Measurements from ENCODE around the gene ZNF221.

ZNF221 gene

DNA sequence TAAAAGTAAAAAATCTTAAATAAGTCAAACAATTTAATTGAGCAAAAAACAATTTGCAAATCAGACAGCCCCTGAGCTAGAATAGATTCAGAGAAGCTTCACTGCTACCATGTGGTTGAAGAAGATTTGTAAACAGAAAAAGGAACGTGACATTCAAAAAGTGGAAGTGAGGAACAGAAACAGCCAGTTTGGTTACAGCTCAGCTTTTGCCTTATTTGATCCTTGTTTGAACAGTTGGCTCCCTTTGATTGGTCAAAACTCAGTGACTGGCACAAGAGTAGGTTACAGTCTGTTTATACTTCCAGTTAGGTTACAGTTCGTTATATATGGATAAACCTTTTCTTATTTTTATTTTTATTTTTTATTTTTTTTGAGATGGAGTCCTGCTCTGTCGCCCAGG is 5.8 kb downstream of the ZNF221 start:
- in situ Hi-C loops (cut with MboI; ENCODE audit: low sequenced_read_pairs): no loop called here

DNA sequence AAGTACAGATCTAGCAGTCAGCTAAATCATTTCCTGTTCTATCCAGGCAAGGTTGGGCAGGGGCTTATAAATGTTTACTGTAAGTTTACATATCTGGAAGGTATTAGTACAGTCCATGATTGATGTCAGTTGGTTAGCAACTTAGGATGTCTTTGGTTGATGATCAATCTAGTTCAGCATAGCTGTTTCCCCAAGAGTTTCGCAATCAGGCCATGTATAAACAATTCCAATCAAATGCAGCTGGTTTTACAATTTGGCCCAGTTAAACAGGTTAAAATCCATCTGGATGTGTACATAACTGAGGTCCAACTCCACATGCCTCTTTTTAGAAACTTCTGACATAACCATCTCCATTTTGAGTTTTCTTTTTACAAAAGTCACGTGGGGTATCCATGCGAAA is 6.9 kb downstream of the ZNF221 start:
- in situ Hi-C loops (cut with MboI; ENCODE audit: low sequenced_read_pairs): no loop called here

DNA sequence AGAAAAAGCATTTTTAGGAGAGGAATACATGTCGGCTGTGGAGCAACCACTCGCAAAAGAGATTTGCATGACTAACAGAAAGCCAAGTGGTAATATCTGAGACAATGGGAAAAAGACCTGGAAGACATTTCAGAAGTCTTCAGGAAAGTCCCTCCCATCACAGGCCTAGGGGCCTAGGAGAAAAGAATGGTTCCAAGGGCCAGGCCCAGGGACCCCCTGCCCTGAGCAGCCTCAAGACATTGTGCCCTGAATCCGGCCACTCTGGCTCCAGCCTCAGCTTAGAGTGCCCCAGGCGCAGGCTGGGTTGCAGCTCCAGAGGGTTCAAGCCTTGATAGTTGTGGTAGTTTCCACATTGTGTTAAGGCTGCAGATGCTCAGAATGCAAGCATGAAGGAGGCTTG is 9.4 kb downstream of the ZNF221 start:
- in situ Hi-C loops (cut with MboI; ENCODE audit: low sequenced_read_pairs): no loop called here

DNA sequence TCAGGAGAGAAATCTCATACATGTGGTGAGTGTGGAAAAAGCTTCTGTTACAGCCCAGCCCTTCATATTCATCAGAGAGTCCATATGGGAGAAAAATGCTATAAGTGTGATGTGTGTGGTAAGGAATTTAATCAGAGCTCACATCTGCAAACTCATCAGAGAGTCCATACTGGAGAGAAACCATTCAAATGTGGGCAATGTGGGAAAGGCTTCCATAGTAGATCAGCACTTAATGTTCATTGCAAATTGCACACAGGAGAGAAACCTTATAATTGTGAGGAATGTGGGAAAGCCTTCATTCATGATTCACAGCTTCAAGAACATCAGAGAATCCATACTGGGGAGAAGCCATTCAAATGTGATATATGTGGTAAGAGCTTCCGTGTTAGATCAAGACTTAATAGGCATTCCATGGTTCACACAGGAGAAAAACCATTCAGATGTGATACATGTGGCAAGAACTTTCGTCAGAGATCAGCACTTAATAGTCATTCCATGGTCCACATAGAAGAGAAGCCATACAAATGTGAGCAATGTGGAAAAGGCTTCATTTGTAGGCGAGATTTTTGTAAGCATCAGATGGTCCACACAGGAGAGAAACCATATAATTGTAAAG is 15.2 kb downstream of the ZNF221 start:
- in situ Hi-C loops (cut with MboI; ENCODE audit: low sequenced_read_pairs): no loop called here

DNA sequence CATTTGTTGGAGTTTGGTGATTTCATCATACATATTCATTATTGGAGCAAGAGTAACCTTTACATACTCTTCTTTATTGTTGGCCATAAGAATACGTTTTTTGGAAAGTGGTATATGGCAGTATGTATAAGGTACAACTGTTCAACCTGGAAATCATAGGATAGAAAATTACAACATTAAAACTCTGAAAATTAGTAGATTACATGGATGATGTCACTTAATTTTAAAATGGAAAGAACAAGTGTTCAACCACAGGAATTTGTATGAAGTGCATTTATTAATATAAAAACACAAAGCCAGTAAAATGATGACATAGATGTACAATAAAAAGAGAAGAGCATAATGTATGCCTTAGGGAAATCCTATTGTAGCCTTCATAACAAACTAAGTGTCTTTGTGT is 25.7 kb downstream of the ZNF221 start:
- in situ Hi-C loops (cut with MboI; ENCODE audit: low sequenced_read_pairs): no loop called here

DNA sequence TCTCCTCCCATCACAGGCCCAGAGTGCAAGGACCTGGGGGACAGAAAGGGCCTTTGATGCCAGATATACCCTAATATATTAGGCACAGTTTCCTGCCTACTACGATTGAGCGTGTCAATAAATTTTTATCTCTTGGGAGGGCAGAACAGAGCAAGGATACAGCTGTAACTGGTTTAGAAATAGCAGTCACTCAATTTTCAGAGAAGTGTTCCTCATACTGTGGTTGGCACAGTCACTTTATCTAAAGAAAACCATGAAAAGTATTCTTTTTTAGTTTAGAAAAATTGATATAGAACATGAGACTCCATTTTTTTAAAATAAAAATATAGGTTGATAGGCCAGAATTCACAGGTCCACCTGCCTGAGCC is 32.5 kb downstream of the ZNF221 start:
- in situ Hi-C loops (cut with MboI; ENCODE audit: low sequenced_read_pairs): no loop called here

DNA sequence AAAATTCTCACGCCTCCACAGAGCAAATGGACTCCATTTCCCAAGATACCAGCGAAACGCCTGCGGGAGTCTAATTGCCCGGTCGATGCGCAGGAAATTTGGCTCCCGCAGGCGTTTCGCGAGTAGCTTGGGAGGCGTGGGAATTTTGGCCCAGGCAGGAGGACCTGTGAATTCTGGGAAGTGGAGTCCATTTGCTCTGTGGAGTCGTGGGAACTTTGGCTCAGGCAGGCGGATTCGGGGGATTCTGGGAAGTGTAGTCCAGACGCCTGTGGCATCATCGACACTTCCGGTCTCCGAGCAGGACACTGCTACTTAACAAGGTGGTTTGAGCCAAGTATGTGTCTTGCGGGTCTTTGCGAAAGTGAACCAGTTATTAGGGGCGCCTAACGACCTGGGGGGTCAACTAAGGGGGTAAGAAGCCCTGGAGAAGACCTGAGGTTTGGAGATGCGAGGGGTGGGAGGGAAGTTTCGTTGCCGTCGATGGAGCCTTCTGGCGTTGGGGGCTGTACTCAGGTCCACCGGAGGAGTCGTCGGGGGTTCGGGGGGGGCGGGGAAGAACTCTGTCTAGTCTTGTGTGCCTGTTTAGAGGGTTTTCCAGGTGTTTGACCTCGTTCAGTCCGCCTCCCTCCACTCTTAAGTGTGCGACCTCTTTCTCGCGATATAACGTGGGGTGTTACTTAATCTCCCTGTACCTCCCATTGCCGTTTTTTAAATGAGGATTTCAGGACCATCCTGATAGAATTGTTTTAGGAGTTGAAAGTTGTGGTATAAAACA is 33.1 kb downstream of the ZNF221 start, which contains the start of gene ZNF155:
ZNF155 (plus strand) TSS at position 277 of the 775 bp plus-strand sequence. CDS start 4,356 bp downstream, outside the sequence.
- in situ Hi-C loops (cut with MboI; ENCODE audit: low sequenced_read_pairs): no loop called here

DNA sequence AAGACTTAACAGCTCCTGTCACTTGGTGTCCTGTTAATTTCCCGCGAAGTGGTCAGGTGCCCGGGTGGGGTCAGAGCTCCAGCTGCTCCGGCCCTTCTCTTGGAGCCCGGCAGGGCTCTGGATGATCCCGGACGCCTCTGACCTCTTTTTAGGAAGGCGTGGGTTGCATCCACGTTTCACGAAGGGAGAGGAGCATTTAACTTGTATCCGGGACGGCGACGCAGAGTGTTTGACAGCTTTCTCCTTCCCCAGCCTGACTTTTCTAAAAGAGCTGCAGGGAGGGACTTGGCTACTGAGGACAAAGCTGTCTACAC is 33.6 kb downstream of the ZNF221 start:
- in situ Hi-C loops (cut with MboI; ENCODE audit: low sequenced_read_pairs): no loop called here

DNA sequence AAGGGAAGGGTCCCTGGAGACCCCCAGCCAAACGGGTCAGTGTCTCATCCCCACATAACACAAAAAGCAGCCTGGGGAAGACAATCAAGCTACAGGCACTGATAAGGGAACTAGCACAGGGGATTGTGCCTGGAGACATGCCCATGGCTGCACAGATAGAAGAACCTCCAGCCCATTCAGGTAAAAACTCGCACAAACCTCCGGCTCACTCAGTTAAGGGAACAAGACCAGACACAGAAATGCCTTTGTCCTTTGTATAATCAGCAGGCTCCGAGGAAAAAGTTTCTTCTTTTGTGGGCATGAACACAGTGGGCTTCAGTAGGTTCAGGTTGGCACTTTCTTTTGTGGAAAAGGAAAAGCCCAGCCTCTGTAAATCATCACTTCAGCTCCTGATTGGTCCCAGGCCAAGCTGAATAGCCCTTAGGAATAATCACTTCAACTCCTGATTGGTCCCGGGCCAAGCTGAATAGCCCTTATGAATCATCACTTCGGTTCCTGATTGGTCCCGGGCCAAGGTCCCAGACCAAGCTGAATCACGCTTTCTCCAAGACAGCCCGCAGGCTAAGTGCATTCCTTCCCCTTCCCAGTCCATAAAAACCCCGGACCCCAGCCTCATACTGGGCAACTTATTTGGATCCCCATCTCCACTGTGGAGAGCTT is 46.7 kb downstream of the ZNF221 start:
- in situ Hi-C loops (cut with MboI; ENCODE audit: low sequenced_read_pairs): no loop called here

DNA sequence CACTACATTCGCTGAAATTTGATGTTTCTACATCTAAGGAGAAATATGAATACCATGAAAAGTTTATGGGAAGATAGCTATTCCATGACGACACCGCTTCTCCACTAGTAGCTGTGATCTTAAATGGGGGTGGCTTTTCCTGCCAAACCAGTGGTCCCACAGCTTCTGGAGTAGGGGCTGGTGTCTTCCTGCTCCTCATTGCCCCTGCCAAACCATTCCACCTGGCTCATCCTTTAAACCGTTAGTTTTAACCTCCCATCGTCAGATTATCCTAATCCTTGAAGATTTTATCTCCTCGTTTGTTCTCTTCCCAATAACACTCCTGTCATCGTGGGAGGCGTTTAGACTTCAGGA is 51.2 kb downstream of the ZNF221 start:
- in situ Hi-C loops (cut with MboI; ENCODE audit: low sequenced_read_pairs): no loop called here

DNA sequence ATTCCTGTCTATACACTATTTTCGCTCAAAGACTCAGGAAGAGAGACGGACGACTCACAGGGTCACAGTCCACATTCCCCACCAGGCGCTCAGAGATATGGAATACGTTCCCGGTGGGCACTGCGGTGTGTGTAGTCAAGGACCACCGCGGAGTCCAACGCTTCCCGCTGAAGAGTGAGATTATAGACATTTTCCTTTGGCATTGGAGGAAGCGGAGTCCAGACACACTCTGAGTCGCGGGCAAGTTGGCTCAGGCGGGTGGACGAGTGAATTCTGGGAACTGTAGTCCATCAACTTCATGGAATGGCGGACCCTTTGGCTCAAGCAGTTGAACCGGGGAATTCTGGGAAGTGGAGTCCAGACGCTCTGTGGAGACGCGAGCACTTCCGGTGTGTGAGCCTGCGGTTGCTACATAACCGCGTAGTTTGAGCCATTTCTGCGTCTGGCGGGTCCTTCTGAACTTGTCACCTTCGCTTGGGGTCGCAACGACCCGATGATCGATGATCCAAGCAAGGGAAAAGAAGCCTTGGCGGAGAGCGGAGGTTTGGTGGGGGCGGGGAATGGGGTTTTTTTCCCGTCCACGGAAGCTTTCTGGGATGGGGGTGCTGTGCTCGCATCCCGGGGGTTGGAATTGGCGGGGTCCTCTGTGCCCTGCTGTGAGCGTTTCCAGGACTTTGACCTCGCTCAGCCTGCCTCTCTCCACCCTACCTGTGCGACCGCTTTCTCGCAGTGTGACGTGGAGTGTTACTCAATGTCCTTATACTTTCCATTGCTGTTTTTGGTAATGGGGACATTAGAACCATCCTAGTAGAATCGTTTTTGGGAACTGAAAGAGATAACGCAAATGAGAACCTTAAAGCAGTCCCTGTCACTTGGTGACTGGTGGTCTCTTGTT is 51.8 kb downstream of the ZNF221 start, which contains the start of gene ZNF230:
ZNF230 (plus strand) TSS at position 392 of the 895 bp plus-strand sequence. CDS start 4,122 bp downstream, outside the sequence.
- in situ Hi-C loops (cut with MboI; ENCODE audit: low sequenced_read_pairs): no loop called here

DNA sequence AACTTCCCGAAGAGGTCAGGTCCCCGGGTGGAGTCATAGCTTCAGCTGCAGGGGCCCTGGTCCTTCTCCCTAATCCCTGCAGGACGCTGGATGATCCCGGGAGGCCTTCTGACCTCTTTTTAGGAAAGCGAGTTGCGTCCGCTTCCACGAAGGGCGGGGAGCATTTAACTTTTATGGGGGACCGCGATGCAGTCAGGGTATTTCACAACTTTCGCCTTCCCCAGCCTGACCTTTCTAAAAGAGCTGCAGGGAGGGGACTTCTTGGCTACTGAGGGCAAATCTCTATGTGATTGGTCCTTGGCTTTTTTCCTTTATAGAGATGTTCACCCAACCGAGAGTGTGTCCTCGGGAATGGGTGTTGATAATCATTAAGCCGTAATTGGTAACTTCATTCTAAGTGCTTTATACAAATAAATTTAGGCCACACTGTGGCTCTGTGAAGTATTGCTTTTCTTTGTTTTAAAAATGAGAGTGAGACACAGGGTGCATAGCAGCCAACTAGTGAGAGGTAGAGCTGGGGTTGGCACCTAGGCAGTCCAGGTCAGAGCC is 52.5 kb downstream of the ZNF221 start:
- in situ Hi-C loops (cut with MboI; ENCODE audit: low sequenced_read_pairs): no loop called here

DNA sequence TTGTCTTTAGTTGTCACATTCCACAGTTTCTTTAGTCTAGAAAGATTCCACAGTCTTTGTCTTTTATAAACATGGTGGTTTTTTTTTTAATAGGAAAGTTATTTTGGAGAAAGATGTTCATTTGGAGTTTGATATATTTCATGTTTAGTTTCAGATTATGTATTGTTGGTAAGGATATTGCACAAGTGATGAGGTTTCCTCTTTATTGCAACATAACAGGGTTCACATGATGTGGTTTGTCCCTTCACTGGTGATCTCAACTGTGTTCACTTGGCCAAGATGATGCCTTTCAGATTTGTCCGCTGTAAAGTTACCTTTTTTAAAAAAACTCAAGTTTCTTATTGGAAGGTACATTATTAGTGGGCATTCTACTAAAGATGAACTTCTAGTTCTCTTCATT is 54.9 kb downstream of the ZNF221 start:
- in situ Hi-C loops (cut with MboI; ENCODE audit: low sequenced_read_pairs): no loop called here

DNA sequence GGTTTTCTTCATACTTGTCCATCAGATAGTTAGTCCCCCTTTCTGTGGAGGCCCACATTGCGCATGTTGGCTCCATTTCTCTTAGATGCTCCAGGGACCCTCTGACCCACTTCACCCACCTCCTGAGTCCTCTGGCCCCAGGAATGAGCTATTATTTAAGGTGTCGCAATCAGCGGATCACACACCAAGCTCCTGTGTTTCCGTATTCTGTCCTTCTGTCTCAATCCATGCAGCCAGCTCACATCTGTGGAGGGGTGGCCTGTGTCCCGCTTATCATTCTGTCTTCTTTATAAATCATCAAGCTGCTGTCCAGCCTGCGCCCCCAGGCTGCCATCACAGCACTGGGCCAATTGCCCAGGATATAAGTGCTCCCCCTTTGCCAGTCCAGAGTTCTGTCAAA is 56.4 kb downstream of the ZNF221 start:
- in situ Hi-C loops (cut with MboI; ENCODE audit: low sequenced_read_pairs): no loop called here

DNA sequence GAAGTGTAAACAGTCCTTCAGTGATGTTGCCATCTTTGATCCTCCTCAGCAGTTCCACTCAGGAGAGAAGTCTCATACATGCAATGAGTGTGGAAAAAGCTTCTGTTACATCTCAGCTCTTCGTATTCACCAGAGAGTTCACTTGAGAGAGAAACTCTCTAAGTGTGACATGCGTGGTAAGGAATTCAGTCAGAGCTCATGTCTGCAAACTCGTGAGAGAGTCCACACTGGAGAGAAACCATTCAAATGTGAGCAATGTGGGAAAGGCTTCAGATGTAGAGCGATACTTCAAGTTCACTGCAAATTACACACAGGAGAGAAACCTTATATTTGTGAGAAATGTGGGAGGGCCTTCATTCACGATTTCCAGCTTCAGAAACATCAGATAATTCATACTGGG is 59.4 kb downstream of the ZNF221 start:
- in situ Hi-C loops (cut with MboI; ENCODE audit: low sequenced_read_pairs): no loop called here

Data from HL-60/S4 treated with retinoic acid at 250 ng/mL for 4 days and 3 days (cell line).